PC-9 (cell line): ENCODE results near the gene DLG2.

Experiments
- CTCF ChIP-seq: fragments of 200-600 bp; sonication (generic); conservative IDR thresholded peaks from 2 replicates; pipeline ENCODE4 v1.6.1; 2017; ENCODE audit warnings: mixed run types, antibody characterized with exemption, mild to moderate bottlenecking, moderate library complexity
- EZH2 ChIP-seq: fragments of 200-600 bp; sonication (generic); IDR thresholded peaks from 2 replicates; pipeline ENCODE4 v1.8.0; 2017; ENCODE audit warnings: antibody characterized with exemption, low read depth

GRCh38 chr11:84465040-84465439, 1162.1 kb downstream of the DLG2 start:
- TF ChIP-seq CTCF (no peak), EZH2 (no peak)
